Fibroblast of mammary gland (primary cell): ENCODE results near the gene VEGFD.
A peak's percentile ranks its signal among the peaks of the same experiment; 100 is the strongest.

Source experiments
- DNase-seq: peaks from one replicate; pipeline ENCODE4 v3.0.0-alpha.2; 2010; ENCODE audit warnings: low read depth
- H3K4me3 ChIP-seq: 2 replicates; pipeline ENCODE4 v1.5.1; 2011; ENCODE audit warnings: low read depth, mild to moderate bottlenecking, low read length, moderate library complexity; ENCODE audit not compliant: control insufficient read depth
- CTCF ChIP-seq: conservative IDR thresholded peaks from 2 replicates; pipeline ENCODE4 v1.5.1; 2011; ENCODE audit warnings: low read depth, low read length, inconsistent platforms; ENCODE audit not compliant: control insufficient read depth, insufficient read depth

VEGFD gene

GRCh38 chrX:15349046-15349445, 35.2 kb downstream of the VEGFD start:
- H3K4me3 ChIP-seq: no peak overlapping the region
- DNase-seq: peak; percentile 79
- peak; percentile 66 for TF ChIP-seq CTCF

- DNase-seq: no peak
- no peak for TF ChIP-seq CTCF
Measured at GRCh38 chrX:15345976-15346375, 38.2 kb downstream of the VEGFD start.

GRCh38 chrX:15344106-15344505, 40.1 kb downstream of the VEGFD start:
- DNase-seq: no peak
- no peak for TF ChIP-seq CTCF
- no peak overlapping the region for H3K4me3 ChIP-seq

More at GRCh38 chrX:15345976-15346375, 38.2 kb downstream of the VEGFD start:
- no peak overlapping the region for H3K4me3 ChIP-seq

- no peak for TF ChIP-seq CTCF
- H3K4me3 ChIP-seq: no peak overlapping the region
- peak; percentile 76 for DNase-seq
Measured at GRCh38 chrX:15343075-15343476, 41.1 kb downstream of the VEGFD start.

GRCh38 chrX:15340867-15341266, 43.3 kb downstream of the VEGFD start:
- DNase-seq: no peak
- no peak overlapping the region for H3K4me3 ChIP-seq
- TF ChIP-seq CTCF: no peak

GRCh38 chrX:15336023-15336413, 48.2 kb downstream of the VEGFD start:
- H3K4me3 ChIP-seq: peak overlapping the region; percentile 52
- peak; percentile 71 for DNase-seq
- TF ChIP-seq CTCF: no peak

GRCh38 chrX:15335135-15336022, 48.8 kb downstream of the VEGFD start, which contains the start of gene PIGA:
Gene PIGA, minus strand, starts transcription at chrX:15335523. Its CDS starts 3,593 bp downstream, at chrX:15331930.
- peak; percentile 95 for DNase-seq
- H3K4me3 ChIP-seq: peak within 1 kb of the TSS; percentile 73
- no peak for TF ChIP-seq CTCF
